HG02610 (cell line): ENCODE results near the gene MAB21L2.
"Not testable (repeated sequence)": the region's sequence is repeated elsewhere in the genome, so short reads cannot be mapped to it uniquely, and the experiment has no call there.

Experiments
- ATAC-seq: cut with Tn5 transposase; IDR thresholded peaks from one replicate; pipeline ENCODE4 v1.9.1; 2021; ENCODE audit warnings: mild to moderate bottlenecking, moderate library complexity; ENCODE audit not compliant: unreplicated experiment

Gene MAB21L2

DNA sequence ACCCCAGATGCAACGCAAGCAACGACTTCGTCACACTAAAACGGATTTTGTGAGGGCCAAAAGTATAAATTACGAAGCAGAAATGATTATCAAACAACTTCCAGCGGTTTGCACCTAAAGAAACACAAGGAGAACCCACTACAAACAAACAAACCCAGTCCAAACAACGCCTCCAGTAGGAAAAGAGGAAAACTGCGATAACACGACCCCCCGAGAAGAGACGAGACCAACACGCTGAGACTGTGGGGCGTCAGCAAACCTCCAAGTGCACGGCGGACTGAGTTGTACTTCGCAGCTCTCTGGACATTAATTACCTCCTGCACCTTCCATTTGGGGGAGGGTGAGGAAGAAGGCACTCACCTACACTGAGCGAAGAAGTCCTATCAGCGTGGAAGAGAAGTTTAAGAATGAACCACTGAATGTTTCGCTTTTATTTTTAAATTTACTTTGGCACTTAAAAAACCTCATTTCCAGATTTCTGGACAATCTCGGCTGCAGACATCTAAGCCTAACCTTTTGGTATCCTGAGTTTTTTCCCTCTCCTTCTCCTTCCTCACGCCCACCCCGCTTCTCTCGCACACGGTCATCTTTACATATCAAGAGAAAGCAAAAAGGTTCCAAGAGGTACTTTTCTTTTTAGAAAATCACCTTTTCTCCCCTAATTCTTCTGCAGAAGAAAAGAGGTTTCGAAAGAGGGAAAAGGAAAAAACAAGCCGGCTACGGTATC lies at the start of gene MAB21L2:
TSS of gene MAB21L2 (plus strand) at position 6 of the 727 bp plus-strand sequence. CDS start 879 bp downstream, outside the sequence.
- ATAC-seq, result no peak

DNA sequence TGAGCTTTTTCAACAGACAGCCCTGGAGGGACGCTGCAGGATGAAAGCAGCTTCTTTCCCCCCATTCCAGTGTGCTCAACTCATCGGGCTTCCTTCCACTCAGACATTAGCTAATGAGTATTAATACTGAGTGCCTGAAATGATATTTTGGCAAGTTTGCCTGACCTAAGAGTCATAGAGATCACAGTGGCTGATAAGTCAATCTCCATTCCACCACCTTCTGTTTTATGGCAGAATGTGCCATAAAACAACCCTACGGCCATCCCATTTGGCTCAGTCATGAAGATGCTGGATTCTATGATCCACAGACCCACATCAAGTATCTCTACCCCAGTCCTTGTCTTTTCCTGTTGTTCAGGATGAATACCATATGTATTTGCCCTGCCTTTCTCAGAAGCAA lies 48.3 kb upstream of the MAB21L2 start:
- ATAC-seq, result no peak

GRCh38 chr4:150534818-150535217 lies 47.1 kb upstream of the MAB21L2 start:
- no peak for ATAC-seq

- not testable (repeated sequence) for ATAC-seq
Observed at GRCh38 chr4:150537911-150538310, 44.0 kb upstream of the MAB21L2 start.

- no peak for ATAC-seq
Observed at GRCh38 chr4:150540536-150540935, 41.4 kb upstream of the MAB21L2 start.

- ATAC-seq, result no peak
Observed at GRCh38 chr4:150540959-150541360, 41.0 kb upstream of the MAB21L2 start.

- no peak for ATAC-seq
Observed at GRCh38 chr4:150541681-150542080, 40.3 kb upstream of the MAB21L2 start.

DNA sequence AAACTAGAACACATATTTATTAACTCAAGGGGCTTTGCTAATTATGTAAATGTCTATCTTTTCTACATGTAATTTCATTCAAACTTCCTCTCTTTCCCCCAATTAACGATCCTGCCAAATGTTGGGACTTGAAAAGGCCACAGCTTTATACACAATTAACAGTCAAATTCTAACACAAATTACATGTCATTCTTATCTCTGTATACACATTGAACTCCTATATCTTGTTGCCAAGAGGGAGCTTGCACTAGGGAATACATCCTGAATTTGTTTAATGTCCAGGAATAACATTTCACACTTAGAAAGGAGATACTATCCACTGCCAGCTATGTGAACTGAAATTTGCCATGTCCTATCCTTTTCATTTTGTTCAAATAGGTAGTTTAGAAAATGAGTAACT lies 38.9 kb upstream of the MAB21L2 start:
- ATAC-seq, result no peak

DNA sequence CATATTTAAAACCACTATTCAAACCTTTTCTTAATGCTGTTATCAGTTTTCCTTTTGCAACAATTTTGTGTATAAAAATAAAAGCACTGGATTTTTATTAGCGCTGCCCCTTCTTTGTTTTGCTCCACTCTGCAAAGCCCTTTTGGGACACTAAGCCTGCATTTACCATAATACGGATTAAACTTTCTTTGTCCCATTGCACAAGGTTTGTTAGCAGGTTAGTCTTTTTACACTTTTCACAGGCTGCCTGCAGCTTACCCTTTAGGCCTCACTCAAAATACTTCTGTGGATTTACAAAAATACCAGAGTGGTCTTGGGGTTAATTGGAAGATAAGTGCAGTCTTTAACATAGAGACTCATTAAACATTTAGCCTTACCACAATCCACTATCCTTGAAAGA lies 35.7 kb upstream of the MAB21L2 start:
- ATAC-seq, result no peak

GRCh38 chr4:150547154-150547838 lies 34.7 kb upstream of the MAB21L2 start:
- ATAC-seq, result no peak

- not testable (repeated sequence) for ATAC-seq
Observed at GRCh38 chr4:150557811-150558210, 24.1 kb upstream of the MAB21L2 start.

DNA sequence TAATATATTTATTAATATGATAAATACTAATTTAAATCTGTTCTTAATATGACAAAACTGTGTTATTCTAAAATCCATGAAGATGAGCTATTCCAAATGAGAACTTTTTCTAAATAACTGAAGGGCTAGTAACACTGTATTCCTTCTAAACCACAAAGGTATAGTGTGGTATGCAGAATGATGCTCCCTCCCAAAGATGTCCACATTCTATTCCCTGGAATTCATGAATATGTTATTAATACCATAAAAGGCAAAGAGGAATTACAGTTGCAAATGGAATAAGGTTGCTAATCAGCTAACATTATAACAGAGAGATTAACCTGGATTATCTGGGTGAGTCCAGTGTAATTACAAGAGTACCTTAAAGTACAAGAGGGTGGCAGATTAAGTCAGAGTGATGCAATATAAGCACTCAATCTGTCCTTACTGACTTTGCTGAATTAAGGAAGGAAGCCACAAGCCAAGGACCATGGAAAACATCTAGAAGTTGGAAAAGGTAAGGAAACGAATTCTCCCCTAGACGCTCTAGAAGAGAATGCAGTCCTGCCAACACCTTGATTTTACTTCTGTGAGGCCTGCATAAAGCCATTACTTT lies 20.7 kb upstream of the MAB21L2 start:
- ATAC-seq, result no peak

- no peak for ATAC-seq
Observed at GRCh38 chr4:150562250-150562649, 19.7 kb upstream of the MAB21L2 start.

DNA sequence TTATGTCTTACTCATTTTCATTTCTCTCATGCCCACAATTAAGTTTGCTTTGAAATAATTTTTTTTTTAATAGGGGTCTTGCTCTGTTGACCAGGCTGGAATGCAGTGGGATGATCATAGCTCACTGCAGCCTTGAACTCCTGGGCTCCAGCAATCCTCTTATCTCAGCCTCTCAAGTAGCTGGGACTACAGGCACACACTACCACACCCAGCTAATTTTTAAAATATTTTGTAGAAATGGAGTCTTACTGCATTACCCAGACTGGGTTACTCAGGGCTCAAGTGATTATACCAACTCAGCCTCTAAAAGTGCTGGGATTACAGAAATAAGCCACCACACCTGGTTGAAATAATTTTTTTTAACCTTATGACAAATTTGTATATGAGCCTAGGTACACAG lies 19.2 kb upstream of the MAB21L2 start:
- ATAC-seq, result no peak

DNA sequence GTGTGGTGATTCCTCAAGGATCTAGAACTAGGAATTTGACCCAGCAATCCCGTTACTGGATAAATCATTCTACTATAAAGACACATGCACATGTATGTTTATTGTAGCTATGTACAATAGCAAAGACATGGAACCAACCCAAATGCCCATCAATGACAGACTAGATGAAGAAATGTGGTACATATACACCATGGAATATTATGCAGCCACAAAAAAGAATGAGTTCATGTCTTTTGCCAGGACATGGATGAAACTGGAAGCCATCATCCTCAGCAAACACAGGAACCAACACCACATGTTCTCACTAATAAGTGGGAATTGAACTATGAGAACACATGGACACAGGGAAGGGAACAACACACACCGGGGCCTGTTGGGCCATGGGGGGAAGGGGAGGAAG lies 17.0 kb upstream of the MAB21L2 start:
- not testable (repeated sequence) for ATAC-seq

DNA sequence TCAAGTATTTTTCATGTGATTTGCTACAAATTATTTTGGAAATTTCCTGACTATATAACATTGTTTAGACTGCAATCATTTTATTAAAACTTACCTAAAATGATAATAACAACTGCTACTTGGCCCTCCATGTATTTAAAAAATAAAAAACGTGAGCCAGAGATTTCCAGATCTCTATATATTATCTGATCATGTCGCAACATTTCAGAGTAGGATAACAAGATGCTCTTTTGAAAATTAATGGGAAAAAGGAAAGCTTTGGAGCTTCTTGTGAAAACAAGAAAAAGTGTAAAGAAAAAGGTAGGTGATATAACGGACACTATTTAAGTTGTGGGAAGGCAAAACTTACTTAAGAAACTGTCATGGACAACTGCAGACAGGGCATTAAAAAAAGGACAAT lies 14.9 kb upstream of the MAB21L2 start:
- ATAC-seq, result no peak

DNA sequence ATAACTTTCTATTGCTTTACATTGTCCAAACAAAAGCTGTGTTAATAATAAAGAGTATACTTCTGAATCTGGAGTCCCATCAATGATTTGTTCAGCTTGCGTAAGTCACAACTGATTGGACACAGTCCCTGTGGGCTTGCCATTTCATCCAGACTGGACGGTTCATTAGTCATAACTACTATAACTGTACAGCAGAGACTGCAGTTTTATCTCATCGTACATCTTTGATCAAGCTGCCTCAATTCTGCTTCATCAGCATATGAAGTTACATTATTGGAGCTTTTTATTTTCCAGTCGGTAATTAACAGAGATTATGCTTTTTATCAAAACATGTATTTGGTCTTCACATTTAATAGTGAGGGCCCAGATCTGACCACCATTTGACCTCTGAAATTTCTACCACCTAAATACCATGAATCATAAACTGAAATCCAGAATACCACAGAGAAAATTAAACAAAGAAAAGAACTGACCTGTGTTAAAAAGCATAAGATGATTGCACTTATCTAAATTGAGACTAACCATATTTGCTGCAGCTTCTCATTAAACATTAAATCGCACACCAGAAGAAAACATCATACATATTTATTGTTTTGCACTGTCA lies 12.5 kb upstream of the MAB21L2 start:
- no peak for ATAC-seq

DNA sequence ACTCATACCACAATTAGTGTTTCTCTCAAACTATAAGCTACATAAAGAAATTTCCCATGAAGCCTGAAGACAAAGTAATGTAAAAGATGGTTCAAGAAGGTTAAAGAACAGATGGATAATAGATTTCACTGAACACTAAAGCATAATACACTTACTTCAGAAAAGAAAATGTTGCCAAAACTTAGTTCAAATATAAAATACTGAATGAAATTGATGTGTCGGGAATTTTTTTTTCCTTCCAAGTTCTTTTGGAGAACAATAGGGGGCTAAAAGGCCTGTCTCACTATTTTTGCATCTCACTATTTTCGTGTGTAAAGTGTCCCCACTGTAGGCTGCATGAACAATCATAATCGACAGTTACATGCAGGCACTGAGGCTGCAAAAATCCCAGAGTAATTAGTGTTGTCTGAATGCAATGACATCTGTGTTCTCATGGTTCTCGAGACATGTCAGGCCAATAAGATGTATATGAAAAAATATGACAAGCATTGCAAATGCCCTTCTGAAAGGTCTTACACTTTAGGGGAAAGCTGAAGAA lies 11.9 kb upstream of the MAB21L2 start:
- no peak for ATAC-seq

- no peak for ATAC-seq
Observed at GRCh38 chr4:150570862-150571261, 11.1 kb upstream of the MAB21L2 start.

GRCh38 chr4:150572704-150573504 lies 9.0 kb upstream of the MAB21L2 start:
- no peak for ATAC-seq

- no peak for ATAC-seq
Observed at GRCh38 chr4:150573534-150573933, 8.4 kb upstream of the MAB21L2 start.
